Upper lobe of right lung (tissue), 1 donor: ENCODE results near the gene MMP2. TPM values are rescaled to one million over a fixed set of nuclear protein-coding genes. Genes with fewer than 3 reads are reported as not detected.

Source experiments
- ATAC-seq: fragments of 200-7000 bp; cut with Tn5 transposase; one replicate; pipeline ENCODE4 v1.9.1; 2020; ENCODE audit warnings: mild to moderate bottlenecking, moderate library complexity
- DNase-seq: peaks from one replicate; pipeline ENCODE4 v3.0.0-alpha.2; 2020
- H3K27ac ChIP-seq: fragments of 200-600 bp; one replicate; pipeline ENCODE4 v1.8.0; 2022
- H3K27me3 ChIP-seq: fragments of 200-600 bp; one replicate; pipeline ENCODE4 v1.8.0; 2022; ENCODE audit warnings: mild to moderate bottlenecking
- H3K36me3 ChIP-seq: fragments of 200-600 bp; one replicate; pipeline ENCODE4 v1.8.0; 2022
- H3K4me1 ChIP-seq: fragments of 200-600 bp; one replicate; pipeline ENCODE4 v1.8.0; 2022
- H3K4me3 ChIP-seq: fragments of 200-600 bp; one replicate; pipeline ENCODE4 v1.8.0; 2022; ENCODE audit warnings: mild to moderate bottlenecking
- H3K9me3 ChIP-seq: fragments of 200-600 bp; one replicate; pipeline ENCODE4 v1.8.0; 2022
- intact Hi-C: fragments of 100-400 bp; cut with DNase I; formaldehyde crosslinking; loops from one replicate; pipeline ENCODE4 v1.11.0; 2022
- total RNA-seq: library from RNA; stranded (reverse); fragmentation: NEBNext Ultra II Directional; extraction: Animal tissue kit (Norgen Biotek cat#: 25700); gene quantifications from one replicate; pipeline ENCODE4 v1.2.1, GENCODE V29; 2021
- TF ChIP-seq, protein P1 (sequence below): fragments of 200-600 bp; IDR thresholded peaks from one replicate; pipeline ENCODE4 v1.8.0; 2022; ENCODE audit warnings: antibody characterized with exemption
- donor health status: DM: no; HTN: yes; CAD: no; lungs with severe emphysema.

MMP2 gene
- total RNA-seq, 1 donor from 2014 or later = 353 TPM

- no peak for DNase-seq
- Histone ChIP-seq H3K36me3 (no peaks in the 10 kb centered on the region), H3K27me3 (no peaks in the 10 kb centered on the region), H3K9me3 (no peaks in the 10 kb centered on the region), H3K27ac (no peak overlapping the region), H3K4me1 (no peaks in the 10 kb centered on the region), H3K4me3 (no peak overlapping the region)
- intact Hi-C loops = loop anchor here (5.0 to 10.0 kb wide), 2 partner anchors 83 to 240 kb away; no protein-coding TSS in a partner anchor
- TF ChIP-seq, protein P1, sequence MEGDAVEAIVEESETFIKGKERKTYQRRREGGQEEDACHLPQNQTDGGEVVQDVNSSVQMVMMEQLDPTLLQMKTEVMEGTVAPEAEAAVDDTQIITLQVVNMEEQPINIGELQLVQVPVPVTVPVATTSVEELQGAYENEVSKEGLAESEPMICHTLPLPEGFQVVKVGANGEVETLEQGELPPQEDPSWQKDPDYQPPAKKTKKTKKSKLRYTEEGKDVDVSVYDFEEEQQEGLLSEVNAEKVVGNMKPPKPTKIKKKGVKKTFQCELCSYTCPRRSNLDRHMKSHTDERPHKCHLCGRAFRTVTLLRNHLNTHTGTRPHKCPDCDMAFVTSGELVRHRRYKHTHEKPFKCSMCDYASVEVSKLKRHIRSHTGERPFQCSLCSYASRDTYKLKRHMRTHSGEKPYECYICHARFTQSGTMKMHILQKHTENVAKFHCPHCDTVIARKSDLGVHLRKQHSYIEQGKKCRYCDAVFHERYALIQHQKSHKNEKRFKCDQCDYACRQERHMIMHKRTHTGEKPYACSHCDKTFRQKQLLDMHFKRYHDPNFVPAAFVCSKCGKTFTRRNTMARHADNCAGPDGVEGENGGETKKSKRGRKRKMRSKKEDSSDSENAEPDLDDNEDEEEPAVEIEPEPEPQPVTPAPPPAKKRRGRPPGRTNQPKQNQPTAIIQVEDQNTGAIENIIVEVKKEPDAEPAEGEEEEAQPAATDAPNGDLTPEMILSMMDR = no peak
- ATAC-seq = no peak
Measured at GRCh38 chr16:55464375-55464774, 14.6 kb upstream of the MMP2 start.

DNA sequence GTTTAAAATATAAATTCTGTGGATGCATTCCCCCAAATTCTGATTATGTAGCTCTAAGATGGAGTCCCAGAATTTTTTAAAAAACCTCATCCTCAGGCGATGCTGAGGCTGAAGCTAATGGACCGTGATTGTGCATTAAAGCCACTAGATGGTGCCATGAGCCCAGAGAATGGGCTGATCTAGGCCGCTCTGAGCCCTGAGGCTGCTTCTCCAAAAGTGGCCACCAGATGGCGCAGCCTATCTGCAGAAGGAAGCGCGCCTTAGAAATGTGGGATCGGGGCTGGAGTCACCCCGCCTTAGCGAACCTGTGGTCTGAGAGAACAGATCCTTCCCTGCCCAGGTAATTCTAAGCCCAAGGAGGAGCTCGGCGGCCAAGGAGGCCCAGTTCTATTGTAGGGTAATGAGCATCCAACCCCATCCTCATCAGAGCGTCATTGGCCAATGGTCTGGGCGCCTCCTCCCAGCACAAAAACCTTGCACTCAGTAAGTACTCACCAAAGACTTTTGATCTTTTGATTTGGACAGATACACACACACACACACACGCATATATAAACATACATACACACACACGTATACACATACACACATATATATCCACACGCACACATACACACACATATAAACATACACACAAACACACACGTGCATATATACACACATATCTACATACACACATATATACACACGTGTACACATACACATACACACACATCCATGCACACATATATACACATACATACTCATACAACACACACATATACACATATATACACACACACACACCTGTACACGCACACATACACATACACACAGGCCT, 13.7 kb upstream of the MMP2 start:
- TF ChIP-seq, protein P1 = peak; percentile 100
- DNase-seq = peak; percentile 91
- Histone ChIP-seq H3K27ac (no peak overlapping the region), H3K4me1 (no peaks in the 10 kb centered on the region), H3K36me3 (no peaks in the 10 kb centered on the region), H3K9me3 (no peaks in the 10 kb centered on the region), H3K4me3 (no peak overlapping the region), H3K27me3 (no peaks in the 10 kb centered on the region)
- intact Hi-C loops = loop anchor here (10.0 kb wide), 1 partner anchor 240 kb away; no protein-coding TSS in a partner anchor
- ATAC-seq = peak; percentile 98

DNA sequence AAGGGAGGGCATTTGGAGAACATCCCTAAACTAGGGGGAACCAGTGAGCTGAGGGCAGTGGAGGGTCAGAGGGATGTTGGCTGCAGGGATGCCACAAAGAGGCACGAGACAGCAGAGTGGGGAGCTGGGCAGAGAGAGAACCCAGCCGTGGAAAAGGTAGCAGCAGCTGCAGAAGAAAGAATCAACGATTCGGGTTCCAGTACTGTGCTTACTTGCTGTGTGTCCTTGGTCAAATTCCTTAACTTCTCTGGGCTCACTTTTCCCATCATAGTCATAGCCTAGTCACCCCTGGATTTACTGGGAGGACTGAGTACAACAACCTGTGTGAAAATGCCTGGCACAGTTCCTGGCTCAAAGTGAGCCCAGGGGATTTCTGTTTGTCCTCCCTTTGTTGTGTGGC, 12.8 kb upstream of the MMP2 start:
- TF ChIP-seq, protein P1 = no peak
- intact Hi-C loops = loop anchor here (10.0 kb wide), 1 partner anchor 239 kb away; no protein-coding TSS in a partner anchor

DNA sequence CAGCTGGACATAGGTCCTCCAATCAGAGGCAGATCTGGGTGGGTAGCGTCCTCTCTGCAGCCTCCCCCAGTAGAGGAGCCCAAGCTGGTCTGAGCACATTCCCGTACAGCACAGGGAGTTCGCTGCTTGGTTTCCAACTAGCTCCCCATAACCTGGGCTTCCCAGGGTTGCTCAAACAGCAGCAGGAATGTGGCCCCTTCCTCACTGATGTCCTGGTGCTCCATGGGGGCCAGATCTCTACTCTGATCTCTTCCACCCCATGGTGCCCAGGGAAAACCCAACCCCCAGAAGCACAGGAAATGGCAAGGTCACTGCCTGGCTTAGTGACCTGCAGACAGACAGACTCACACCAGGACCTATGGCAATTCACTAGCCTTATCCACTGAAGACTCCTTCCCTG, 11.1 kb upstream of the MMP2 start:
- H3K27ac ChIP-seq = no peak overlapping the region
- no peak overlapping the region for H3K4me3 ChIP-seq
- TF ChIP-seq, protein P1 = no peak
- H3K9me3 ChIP-seq = no peaks in the 10 kb centered on the region
- DNase-seq (no peak), ATAC-seq (no peak)
- H3K4me1 ChIP-seq = peaks cover 7% of the 10 kb centered on the region
- H3K27me3 ChIP-seq = no peaks in the 10 kb centered on the region
- H3K36me3 ChIP-seq = no peaks in the 10 kb centered on the region
- intact Hi-C loops = loop anchor here (10.0 kb wide), 1 partner anchor 237 kb away; no protein-coding TSS in a partner anchor

More for the DNA sequence above, 12.8 kb upstream of the MMP2 start:
- Histone ChIP-seq H3K9me3 (no peaks in the 10 kb centered on the region), H3K4me1 (peaks cover 7% of the 10 kb centered on the region), H3K27me3 (no peaks in the 10 kb centered on the region), H3K4me3 (no peak overlapping the region), H3K36me3 (no peaks in the 10 kb centered on the region), H3K27ac (no peak overlapping the region)
- ATAC-seq (no peak), DNase-seq (no peak)

DNA sequence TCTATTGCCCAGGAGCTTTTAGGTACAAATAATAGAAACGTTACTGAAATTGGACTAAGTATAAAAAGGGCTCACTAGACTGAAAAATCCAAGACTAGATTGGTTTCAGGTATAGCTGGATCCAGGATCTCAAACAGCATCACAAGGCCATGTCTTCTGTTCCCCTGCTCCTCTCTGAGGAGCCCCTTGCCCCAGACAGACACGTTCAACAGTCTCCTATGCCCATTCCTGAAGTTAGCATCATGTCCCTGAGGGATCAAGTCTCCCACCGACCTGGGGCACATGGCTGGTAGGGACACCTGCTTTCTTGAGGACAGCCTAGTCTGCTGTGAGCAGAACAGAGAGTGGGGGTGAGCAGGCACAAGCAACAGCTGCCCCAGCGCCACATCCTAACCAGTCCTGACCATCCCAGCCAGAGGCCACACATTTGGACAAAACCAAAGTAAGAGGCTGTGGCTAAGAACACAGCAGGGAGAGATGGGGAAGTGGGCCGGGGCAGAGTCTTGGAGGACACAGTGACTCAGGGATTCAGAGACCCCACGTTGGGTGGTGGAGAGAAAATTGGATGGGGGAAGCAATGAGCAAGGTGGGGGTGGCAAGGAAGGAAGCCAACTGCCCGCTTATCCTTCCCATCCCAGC, 10.5 kb upstream of the MMP2 start:
- H3K9me3 ChIP-seq = no peaks in the 10 kb centered on the region

More for the DNA sequence above, 10.5 kb upstream of the MMP2 start:
- TF ChIP-seq, protein P1 = no peak
- ATAC-seq (no peak), DNase-seq (no peak)
- intact Hi-C loops = loop anchor here (10.0 kb wide), 1 partner anchor 236 kb away; no protein-coding TSS in a partner anchor
- peaks cover 7% of the 10 kb centered on the region for H3K4me1 ChIP-seq
- H3K27me3 ChIP-seq = no peaks in the 10 kb centered on the region
- H3K4me3 ChIP-seq = no peak overlapping the region
- no peak overlapping the region for H3K27ac ChIP-seq
- H3K36me3 ChIP-seq = no peaks in the 10 kb centered on the region
